Natural killer cell (primary cell): ENCODE data around the gene ICA1. TPM values are rescaled to one million over a fixed set of nuclear protein-coding genes. Genes with fewer than 3 reads are reported as not detected.

Experiments
- ATAC-seq, 3 donors: fragments of 150-1000 bp in 2 of 3; fragments of 200-7000 bp in 1 of 3; cut with Tn5 transposase; 1 replicate in 1 of 3; 2 replicates in 2 of 3; pipeline ENCODE4 v1.10.0; 2021; ENCODE audit warnings: mild to moderate bottlenecking in 2 of 3, moderate library complexity in 2 of 3
- DNase-seq, 2 donors: peaks; one replicate each; pipeline versions ENCODE4 v3.0.0 to v3.0.0-alpha.2; 2013 to 2021; ENCODE audit warnings: mixed read lengths in 1 of 2
- H3K27ac ChIP-seq: one replicate; pipeline ENCODE4 v1.5.1; 2013; ENCODE audit warnings: mild to moderate bottlenecking, low read length
- H3K27me3 ChIP-seq: one replicate; pipeline ENCODE4 v1.6.1; 2013; ENCODE audit warnings: low read length; ENCODE audit not compliant: control insufficient read depth, insufficient read depth
- H3K36me3 ChIP-seq: one replicate; pipeline ENCODE4 v1.6.1; 2013; ENCODE audit warnings: low read length; ENCODE audit not compliant: control insufficient read depth, insufficient read depth
- H3K4me1 ChIP-seq: one replicate; pipeline ENCODE4 v1.6.1; 2013; ENCODE audit warnings: low read length; ENCODE audit not compliant: control insufficient read depth, insufficient read depth
- H3K4me3 ChIP-seq: one replicate; pipeline ENCODE4 v1.5.1; 2013; ENCODE audit warnings: low read length
- H3K9me3 ChIP-seq: one replicate; pipeline ENCODE4 v1.6.1; 2013; ENCODE audit warnings: low read length; ENCODE audit not compliant: control insufficient read depth, insufficient read depth
- H3K27ac Mint-ChIP-seq, 2 donors: one replicate each; pipeline ENCODE4 v1.8.0; 2022; ENCODE audit warnings: mild to moderate bottlenecking in 2 of 2, mixed read lengths in 2 of 2, moderate library complexity in 1 of 2
- H3K27me3 Mint-ChIP-seq, 2 donors: one replicate each; pipeline ENCODE4 v1.8.0; 2022; ENCODE audit warnings: low read depth in 2 of 2, mixed read lengths in 2 of 2
- H3K36me3 Mint-ChIP-seq: one replicate; pipeline ENCODE4 v1.8.0; 2022; ENCODE audit warnings: mixed read lengths
- H3K4me1 Mint-ChIP-seq, 2 donors: one replicate each; pipeline ENCODE4 v1.8.0; 2022; ENCODE audit warnings: mixed read lengths in 2 of 2
- H3K4me3 Mint-ChIP-seq: one replicate; pipeline ENCODE4 v1.8.0; 2022; ENCODE audit warnings: mild to moderate bottlenecking, moderate library complexity, mixed read lengths
- H3K9me3 Mint-ChIP-seq, 2 donors: one replicate each; pipeline ENCODE4 v1.8.0; 2022; ENCODE audit warnings: mixed read lengths in 2 of 2
- WGBS: methylation state at CpG from one replicate; pipeline ENCODE4 v1.1.7; 2013; ENCODE audit warnings: missing lambda C conversion rate; ENCODE audit not compliant: insufficient coverage; 5-methylcytosine and 5-hydroxymethylcytosine counted together
- intact Hi-C: fragments of 100-400 bp; cut with micrococcal nuclease; formaldehyde crosslinking; loops from one replicate; pipeline ENCODE4 v1.14.2; 2022
- total RNA-seq, 4 donors: library from RNA; stranded (reverse); fragments of 120-200 nt in 1 of 4; gene quantifications; one replicate each; pipeline versions ENCODE4 v1.2.3 to v1.2.4, GENCODE V29; 2013 to 2022
- TF ChIP-seq, protein P1 (sequence below): fragments of 200-600 bp; IDR thresholded peaks from one replicate; pipeline ENCODE4 v1.8.0; 2022; ENCODE audit warnings: antibody characterized with exemption

Gene ICA1
- total RNA-seq, 3 donors from 2014 or later (not counting 1 experiment from before 2014, with no cell fraction given) = 0.75 to 1.9 (median 1.4) TPM

DNA sequence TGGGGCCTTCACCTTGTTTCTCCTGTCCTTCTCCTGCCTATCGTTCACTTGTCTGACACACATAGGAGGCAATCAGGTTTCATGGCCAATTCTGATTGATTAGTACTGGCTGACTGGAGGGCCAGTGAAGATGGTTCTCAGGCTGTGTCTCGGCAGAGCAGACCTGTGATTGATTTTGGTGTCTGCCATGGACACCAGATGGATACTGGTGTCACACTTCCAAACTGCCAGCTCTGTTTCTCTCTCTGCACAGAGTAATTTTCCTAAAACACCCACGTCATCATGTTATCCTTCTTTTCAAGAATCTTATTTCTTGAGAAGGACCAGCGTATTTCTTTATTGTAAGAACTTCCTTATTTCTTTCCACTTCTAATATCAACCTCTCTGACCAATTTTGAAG lies 117.1 kb downstream of the ICA1 start:
- H3K36me3 Mint-ChIP-seq = no peaks in the 10 kb centered on the region
- H3K9me3 Mint-ChIP-seq = no peaks in the 10 kb centered on the region
- DNase-seq = no peak
- H3K4me1 Mint-ChIP-seq = peaks cover 21 to 29% of the 10 kb centered on the region in 2 donors
- no peaks in the 10 kb centered on the region for H3K27me3 ChIP-seq
- H3K36me3 ChIP-seq = no peaks in the 10 kb centered on the region
- H3K27ac ChIP-seq = no peak overlapping the region
- whole genome bisulfite sequencing = 91% methylated on average over 4 of the region's 4 CpGs
- no peak overlapping the region for H3K4me3 ChIP-seq
- intact Hi-C loops = no loop called here
- H3K27me3 Mint-ChIP-seq = no peaks in the 10 kb centered on the region
- H3K4me1 ChIP-seq = peaks cover 9% of the 10 kb centered on the region
- TF ChIP-seq, protein P1, sequence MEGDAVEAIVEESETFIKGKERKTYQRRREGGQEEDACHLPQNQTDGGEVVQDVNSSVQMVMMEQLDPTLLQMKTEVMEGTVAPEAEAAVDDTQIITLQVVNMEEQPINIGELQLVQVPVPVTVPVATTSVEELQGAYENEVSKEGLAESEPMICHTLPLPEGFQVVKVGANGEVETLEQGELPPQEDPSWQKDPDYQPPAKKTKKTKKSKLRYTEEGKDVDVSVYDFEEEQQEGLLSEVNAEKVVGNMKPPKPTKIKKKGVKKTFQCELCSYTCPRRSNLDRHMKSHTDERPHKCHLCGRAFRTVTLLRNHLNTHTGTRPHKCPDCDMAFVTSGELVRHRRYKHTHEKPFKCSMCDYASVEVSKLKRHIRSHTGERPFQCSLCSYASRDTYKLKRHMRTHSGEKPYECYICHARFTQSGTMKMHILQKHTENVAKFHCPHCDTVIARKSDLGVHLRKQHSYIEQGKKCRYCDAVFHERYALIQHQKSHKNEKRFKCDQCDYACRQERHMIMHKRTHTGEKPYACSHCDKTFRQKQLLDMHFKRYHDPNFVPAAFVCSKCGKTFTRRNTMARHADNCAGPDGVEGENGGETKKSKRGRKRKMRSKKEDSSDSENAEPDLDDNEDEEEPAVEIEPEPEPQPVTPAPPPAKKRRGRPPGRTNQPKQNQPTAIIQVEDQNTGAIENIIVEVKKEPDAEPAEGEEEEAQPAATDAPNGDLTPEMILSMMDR = no peak
- H3K9me3 ChIP-seq = no peaks in the 10 kb centered on the region
- no peak for ATAC-seq
- H3K4me3 Mint-ChIP-seq = no peak overlapping the region
- H3K27ac Mint-ChIP-seq = no peak overlapping the region

DNA sequence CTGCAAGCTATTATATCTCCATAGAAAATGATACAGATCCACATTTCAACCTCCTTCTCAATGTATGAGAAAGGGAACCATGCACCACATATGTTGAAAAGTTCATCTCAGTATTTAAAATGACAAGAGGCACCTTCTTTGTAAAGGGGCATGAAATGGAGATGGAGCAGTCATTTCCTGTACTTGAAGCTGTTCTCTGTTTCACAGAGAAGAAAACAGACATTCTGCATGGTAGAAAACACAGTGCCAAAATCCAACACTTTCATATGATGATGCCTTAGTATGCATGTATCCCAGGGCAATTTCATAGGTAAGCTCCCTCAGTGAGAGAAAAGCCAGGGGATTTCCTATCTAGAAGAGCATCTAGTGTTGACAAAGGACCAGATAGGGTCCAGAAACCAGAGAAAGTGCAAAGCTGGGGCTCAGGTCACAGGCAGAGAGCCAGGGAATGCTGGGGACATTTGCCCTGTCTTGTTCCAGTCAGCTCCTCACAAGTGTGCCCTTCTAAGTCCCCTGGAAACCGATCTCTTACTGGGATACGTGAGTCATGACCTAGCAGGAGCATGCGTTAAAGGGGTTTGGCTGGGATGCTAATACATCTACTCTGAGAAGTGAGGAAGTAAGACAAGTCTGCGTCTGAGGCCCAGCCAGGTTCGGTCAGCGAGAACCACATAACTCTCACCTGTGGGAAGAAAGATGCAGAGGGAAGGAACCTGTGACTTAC lies 118.7 kb downstream of the ICA1 start:
- H3K27ac ChIP-seq = no peak overlapping the region
- Mint-ChIP-seq H3K27ac (no peak overlapping the region), H3K4me3 (no peak overlapping the region), H3K36me3 (no peaks in the 10 kb centered on the region), H3K4me1 (peaks cover 8 to 15% of the 10 kb centered on the region in 2 donors), H3K9me3 (no peaks in the 10 kb centered on the region), H3K27me3 (no peaks in the 10 kb centered on the region)
- H3K4me3 ChIP-seq = no peak overlapping the region
- WGBS = 46% methylated on average over 6 of the region's 6 CpGs
- ATAC-seq (no peak), DNase-seq (peak in 1 of 2 donors; percentile 51)
- H3K27me3 ChIP-seq = no peaks in the 10 kb centered on the region
- H3K36me3 ChIP-seq = no peaks in the 10 kb centered on the region
- H3K4me1 ChIP-seq = peaks cover 9% of the 10 kb centered on the region
- intact Hi-C loops = no loop called here
- TF ChIP-seq, protein P1 = no peak
- H3K9me3 ChIP-seq = no peaks in the 10 kb centered on the region

DNA sequence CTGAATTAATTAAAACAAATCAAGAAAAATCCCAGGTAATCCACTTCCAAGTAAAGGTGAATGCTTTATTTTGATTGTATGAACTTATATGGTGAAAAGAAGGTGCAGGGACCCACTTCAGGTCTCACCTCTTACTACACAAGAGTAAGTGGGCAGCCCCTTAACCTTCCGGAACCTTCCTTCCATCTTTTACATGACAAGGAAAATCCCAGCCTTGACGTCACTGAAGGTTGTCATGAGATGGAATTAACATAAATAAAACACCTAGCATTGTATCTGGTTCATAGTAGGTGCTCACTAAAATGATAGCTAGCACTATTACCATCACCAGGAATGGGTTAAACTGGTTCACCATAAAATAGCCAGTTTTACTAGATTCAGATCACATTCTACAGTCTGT lies 119.5 kb downstream of the ICA1 start:
- Mint-ChIP-seq H3K9me3 (no peaks in the 10 kb centered on the region), H3K36me3 (no peaks in the 10 kb centered on the region), H3K4me3 (no peak overlapping the region), H3K4me1 (peaks cover 8 to 15% of the 10 kb centered on the region in 2 donors), H3K27me3 (no peaks in the 10 kb centered on the region), H3K27ac (no peak overlapping the region)
- H3K4me1 ChIP-seq = peaks cover 6% of the 10 kb centered on the region
- 88% methylated on average over 1 of the region's 2 CpGs for WGBS
- H3K36me3 ChIP-seq = no peaks in the 10 kb centered on the region
- ATAC-seq (no peak), DNase-seq (peak in 1 of 2 donors; percentile 28)
- no peaks in the 10 kb centered on the region for H3K27me3 ChIP-seq
- no peak overlapping the region for H3K4me3 ChIP-seq
- intact Hi-C loops = no loop called here
- TF ChIP-seq, protein P1 = no peak
- no peak overlapping the region for H3K27ac ChIP-seq
- no peaks in the 10 kb centered on the region for H3K9me3 ChIP-seq

DNA sequence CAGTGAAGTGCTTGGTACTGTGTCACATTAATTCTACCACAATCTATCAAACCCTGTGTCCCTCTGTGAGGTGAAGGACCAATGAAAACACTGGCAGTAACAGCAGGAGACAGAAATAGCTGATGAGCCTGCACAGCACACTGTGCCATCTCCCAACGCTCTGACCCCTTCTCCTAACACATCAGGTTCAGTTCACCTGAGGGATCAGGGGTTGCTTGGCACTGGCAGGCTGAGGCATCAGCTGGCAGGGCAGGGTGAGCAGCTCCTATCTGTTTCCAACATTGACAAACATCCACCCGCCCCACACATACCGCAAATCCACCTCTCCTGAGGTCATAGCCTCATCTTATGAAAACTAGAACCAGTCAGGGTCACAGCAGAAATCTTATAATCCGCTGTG lies 120.9 kb downstream of the ICA1 start:
- TF ChIP-seq, protein P1 = no peak
- Mint-ChIP-seq H3K9me3 (no peaks in the 10 kb centered on the region), H3K27me3 (no peaks in the 10 kb centered on the region), H3K36me3 (no peaks in the 10 kb centered on the region), H3K27ac (no peak overlapping the region), H3K4me1 (peaks cover 7 to 8% of the 10 kb centered on the region in 2 donors), H3K4me3 (no peak overlapping the region)
- DNase-seq (no peak), ATAC-seq (no peak)
- Histone ChIP-seq H3K9me3 (no peaks in the 10 kb centered on the region), H3K4me3 (no peak overlapping the region), H3K27me3 (no peaks in the 10 kb centered on the region), H3K27ac (no peak overlapping the region), H3K4me1 (peaks cover 6% of the 10 kb centered on the region), H3K36me3 (no peaks in the 10 kb centered on the region)
- intact Hi-C loops = no loop called here
- 93% methylated on average over 4 of the region's 4 CpGs for WGBS
